ENCODE data around the gene RCE1.

DNA sequence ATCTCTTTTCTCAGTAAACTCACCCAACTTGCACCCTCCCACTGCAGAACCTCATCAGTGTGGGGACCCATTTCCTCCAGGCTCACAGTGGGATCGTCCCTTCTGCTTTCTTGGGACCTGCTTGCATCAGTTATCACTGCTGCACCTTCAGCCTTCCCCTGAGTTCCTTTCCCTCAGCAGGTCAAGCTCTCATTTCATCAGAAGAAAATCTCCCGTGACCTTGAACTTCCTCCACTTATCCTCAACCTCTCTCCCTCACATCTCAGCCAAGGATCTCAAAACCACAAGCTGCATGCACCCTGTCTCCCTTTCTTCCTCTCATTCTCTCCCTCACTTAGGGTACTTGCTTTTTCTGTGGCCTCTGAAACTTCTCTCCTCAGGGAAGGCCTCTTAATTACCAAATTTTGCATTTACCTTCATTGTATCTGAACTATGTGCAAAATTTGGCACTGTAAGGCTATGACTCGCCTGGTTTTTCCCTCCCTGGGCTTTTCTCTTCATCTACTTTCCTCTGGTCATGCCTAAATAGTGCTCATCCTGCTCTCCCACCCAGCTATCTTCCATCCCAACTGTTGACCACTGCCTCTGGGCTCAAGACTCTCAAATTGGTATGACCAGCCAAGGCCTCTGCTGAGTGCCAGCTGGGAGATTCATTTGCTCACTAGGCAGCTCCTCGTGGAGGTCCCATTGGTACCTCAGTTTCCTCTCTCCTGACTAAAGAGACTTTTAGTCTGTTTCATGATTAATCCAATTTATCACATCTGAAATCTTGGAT lies 2.7 kb upstream of the RCE1 start:
- TF ChIP-seq, protein P1, sequence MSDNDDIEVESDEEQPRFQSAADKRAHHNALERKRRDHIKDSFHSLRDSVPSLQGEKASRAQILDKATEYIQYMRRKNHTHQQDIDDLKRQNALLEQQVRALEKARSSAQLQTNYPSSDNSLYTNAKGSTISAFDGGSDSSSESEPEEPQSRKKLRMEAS (IDR thresholded peaks at IDR 0.05; ENCODE audit: insufficient read depth, insufficient read length) = no peak
- TF ChIP-seq, protein P2, sequence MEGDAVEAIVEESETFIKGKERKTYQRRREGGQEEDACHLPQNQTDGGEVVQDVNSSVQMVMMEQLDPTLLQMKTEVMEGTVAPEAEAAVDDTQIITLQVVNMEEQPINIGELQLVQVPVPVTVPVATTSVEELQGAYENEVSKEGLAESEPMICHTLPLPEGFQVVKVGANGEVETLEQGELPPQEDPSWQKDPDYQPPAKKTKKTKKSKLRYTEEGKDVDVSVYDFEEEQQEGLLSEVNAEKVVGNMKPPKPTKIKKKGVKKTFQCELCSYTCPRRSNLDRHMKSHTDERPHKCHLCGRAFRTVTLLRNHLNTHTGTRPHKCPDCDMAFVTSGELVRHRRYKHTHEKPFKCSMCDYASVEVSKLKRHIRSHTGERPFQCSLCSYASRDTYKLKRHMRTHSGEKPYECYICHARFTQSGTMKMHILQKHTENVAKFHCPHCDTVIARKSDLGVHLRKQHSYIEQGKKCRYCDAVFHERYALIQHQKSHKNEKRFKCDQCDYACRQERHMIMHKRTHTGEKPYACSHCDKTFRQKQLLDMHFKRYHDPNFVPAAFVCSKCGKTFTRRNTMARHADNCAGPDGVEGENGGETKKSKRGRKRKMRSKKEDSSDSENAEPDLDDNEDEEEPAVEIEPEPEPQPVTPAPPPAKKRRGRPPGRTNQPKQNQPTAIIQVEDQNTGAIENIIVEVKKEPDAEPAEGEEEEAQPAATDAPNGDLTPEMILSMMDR (IDR thresholded peaks at IDR 0.05; ENCODE audit: extremely low read depth in 1 of 2, insufficient read depth in 1 of 2, low read depth in 1 of 2, low read length in 2 of 2) = no peak
- no peak for TF ChIP-seq EZH2 (IDR thresholded peaks at IDR 0.05; ENCODE audit: borderline replicate concordance, low read depth, low read length, severe bottlenecking)
- TF ChIP-seq POLR2AphosphoS5 (IDR thresholded peaks at IDR 0.05; ENCODE audit: insufficient read depth, low read depth, low read length) = no peak
- TF ChIP-seq POLR2A (IDR thresholded peaks at IDR 0.05; ENCODE audit: low read depth, low read length) = no peak
- TF ChIP-seq FOS (IDR thresholded peaks at IDR 0.05; ENCODE audit: borderline replicate concordance, insufficient read depth, low read length) = no peak
- no peak for TF ChIP-seq GATA2 (IDR thresholded peaks at IDR 0.05; ENCODE audit: insufficient read depth, insufficient read length, low read depth, low read length)
- TF ChIP-seq MYC (IDR thresholded peaks at IDR 0.05; ENCODE audit: low read depth, low read length) = no peak

Measured in endothelial cell of umbilical vein (primary cell).